ENCODE data around the gene CHST8.

CHST8 gene, protein sequence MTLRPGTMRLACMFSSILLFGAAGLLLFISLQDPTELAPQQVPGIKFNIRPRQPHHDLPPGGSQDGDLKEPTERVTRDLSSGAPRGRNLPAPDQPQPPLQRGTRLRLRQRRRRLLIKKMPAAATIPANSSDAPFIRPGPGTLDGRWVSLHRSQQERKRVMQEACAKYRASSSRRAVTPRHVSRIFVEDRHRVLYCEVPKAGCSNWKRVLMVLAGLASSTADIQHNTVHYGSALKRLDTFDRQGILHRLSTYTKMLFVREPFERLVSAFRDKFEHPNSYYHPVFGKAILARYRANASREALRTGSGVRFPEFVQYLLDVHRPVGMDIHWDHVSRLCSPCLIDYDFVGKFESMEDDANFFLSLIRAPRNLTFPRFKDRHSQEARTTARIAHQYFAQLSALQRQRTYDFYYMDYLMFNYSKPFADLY

GRCh38 chr19:33621811-33622504 is at the start of gene CHST8:
Gene CHST8, plus strand, starts transcription at chr19:33621953. Its CDS starts 67,309 bp downstream, at chr19:33689262.
- no peak for TF ChIP-seq CTCF (conservative IDR thresholded peaks at IDR 0.05; ENCODE audit: low read depth, low read length)
- no peak within 1 kb of the TSS for H3K4me3 ChIP-seq (ENCODE audit: low read length)
- no peak for DNase-seq (ENCODE audit: low read depth)

DNA sequence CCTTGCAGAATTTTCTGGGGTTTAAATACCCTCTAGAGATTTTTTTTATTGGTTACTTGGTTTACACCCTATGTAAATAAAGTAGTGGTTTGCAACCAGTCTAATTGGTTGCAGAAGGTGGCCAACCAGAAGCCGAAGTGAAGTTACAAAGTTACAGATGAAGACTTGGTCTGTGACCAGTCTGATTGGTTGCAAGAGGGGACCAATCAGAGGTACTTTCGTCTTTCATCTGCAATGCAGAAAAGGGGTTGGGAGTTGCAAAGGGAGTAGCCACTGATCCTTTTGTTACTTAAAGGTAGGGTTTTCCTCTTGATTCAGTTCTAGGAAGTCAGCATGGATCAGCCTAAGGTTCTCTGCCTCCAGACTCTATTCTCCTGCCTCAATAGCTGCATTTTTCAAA is 48.8 kb upstream of the CHST8 start:
- TF ChIP-seq CTCF (conservative IDR thresholded peaks at IDR 0.05; ENCODE audit: low read depth, low read length), result no peak
- no peak for DNase-seq (ENCODE audit: low read depth)
- H3K4me3 ChIP-seq (ENCODE audit: low read length), result no peak overlapping the region

GRCh38 chr19:33574824-33575223 is 46.9 kb upstream of the CHST8 start:
- DNase-seq (ENCODE audit: low read depth), result no peak
- TF ChIP-seq CTCF (conservative IDR thresholded peaks at IDR 0.05; ENCODE audit: low read depth, low read length), result no peak
- H3K4me3 ChIP-seq (ENCODE audit: low read length), result no peak overlapping the region

- no peak overlapping the region for H3K4me3 ChIP-seq (ENCODE audit: low read length)
- no peak for TF ChIP-seq CTCF (conservative IDR thresholded peaks at IDR 0.05; ENCODE audit: low read depth, low read length)
- no peak for DNase-seq (ENCODE audit: low read depth)
Observed at GRCh38 chr19:33578697-33579096, 43.1 kb upstream of the CHST8 start.

GRCh38 chr19:33580026-33580644 is 41.6 kb upstream of the CHST8 start:
- no peak for DNase-seq (ENCODE audit: low read depth)
- TF ChIP-seq CTCF (conservative IDR thresholded peaks at IDR 0.05; ENCODE audit: low read depth, low read length), result no peak
- no peak overlapping the region for H3K4me3 ChIP-seq (ENCODE audit: low read length)

DNA sequence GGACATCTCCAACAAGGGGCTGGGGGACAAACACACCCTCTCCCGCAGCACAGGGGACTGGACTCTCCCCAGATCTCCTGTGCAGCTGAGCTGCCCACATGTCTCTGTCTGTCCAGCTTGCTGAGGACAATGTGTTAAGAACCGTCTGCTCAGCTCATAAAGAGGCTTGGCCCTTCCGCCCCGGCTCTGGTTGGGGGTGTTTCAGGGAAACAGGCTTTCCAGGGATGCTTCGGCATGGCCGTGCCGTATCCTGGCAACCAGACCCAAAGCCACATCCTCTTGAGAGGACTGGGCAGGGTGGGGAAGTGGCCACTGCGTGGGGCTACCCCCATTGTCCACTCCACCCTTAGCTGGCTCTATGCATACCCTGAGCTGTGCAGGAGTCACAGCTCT is 41.1 kb upstream of the CHST8 start:
- no peak for DNase-seq (ENCODE audit: low read depth)
- TF ChIP-seq CTCF (conservative IDR thresholded peaks at IDR 0.05; ENCODE audit: low read depth, low read length), result no peak
- no peak overlapping the region for H3K4me3 ChIP-seq (ENCODE audit: low read length)
